VCaP (cell line): ENCODE results near the gene HSD17B14.
A peak's percentile ranks its signal among the peaks of the same experiment; 100 is the strongest.
"Not testable (repeated sequence)": the region's sequence is repeated elsewhere in the genome, so short reads cannot be mapped to it uniquely, and the experiment has no call there.

Experiments used
- H3K27ac ChIP-seq: fragments of 450-650 bp; 2 replicates; pipeline ENCODE4 v1.5.1; 2017
- TF ChIP-seq, protein P1 (sequence below): fragments of 450-650 bp; conservative IDR thresholded peaks from 2 replicates; pipeline ENCODE4 v1.5.1; 2017; ENCODE audit warnings: mild to moderate bottlenecking, moderate library complexity

Gene HSD17B14

DNA sequence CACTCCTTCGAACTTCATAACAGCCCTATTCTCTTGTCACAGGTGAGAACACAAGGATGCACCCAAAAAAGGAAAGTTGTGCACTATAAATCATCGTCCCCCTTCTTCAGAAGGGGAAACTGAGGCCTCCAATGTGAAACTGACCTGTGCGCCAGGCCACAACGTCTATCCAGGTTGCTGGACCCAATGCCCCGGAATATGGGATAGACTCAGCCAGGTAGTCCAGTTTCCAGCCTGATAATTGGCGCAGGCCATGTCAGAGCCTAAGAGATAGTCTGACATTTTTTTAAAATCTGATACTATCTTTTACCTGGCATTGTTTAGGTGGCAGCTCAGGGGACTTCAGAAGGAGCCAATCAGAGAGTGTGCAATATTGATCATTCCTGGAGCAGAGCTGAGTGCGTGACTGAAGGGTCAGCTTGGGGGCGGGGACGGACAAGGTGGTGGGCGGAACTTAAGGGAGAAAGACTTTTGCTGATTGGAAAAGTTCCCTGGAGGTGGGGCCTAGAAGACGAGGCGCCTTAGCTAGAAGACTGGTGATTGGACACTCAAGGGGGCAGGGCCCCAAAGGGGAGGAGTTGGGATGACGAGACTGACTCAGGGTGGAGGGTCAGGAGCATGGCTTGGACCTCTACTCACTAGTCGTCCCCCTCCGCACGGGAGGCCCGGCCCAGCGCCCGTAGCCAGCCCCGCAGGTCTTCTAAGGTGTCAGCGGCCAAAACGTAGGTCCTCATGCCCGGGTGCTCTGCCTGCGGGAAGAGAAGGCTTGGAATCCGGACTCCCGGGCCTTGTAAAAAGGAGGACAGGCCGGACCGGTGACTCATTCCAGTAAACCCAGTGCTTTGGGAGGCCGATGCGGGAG lies 23.7 kb upstream of the HSD17B14 start:
- no peak overlapping the region for H3K27ac ChIP-seq
- TF ChIP-seq, protein P1, sequence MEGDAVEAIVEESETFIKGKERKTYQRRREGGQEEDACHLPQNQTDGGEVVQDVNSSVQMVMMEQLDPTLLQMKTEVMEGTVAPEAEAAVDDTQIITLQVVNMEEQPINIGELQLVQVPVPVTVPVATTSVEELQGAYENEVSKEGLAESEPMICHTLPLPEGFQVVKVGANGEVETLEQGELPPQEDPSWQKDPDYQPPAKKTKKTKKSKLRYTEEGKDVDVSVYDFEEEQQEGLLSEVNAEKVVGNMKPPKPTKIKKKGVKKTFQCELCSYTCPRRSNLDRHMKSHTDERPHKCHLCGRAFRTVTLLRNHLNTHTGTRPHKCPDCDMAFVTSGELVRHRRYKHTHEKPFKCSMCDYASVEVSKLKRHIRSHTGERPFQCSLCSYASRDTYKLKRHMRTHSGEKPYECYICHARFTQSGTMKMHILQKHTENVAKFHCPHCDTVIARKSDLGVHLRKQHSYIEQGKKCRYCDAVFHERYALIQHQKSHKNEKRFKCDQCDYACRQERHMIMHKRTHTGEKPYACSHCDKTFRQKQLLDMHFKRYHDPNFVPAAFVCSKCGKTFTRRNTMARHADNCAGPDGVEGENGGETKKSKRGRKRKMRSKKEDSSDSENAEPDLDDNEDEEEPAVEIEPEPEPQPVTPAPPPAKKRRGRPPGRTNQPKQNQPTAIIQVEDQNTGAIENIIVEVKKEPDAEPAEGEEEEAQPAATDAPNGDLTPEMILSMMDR = no peak

GRCh38 chr19:48858984-48859710 lies 22.9 kb upstream of the HSD17B14 start:
- TF ChIP-seq, protein P1 = no peak
- H3K27ac ChIP-seq = no peak overlapping the region

- TF ChIP-seq, protein P1 = no peak
- no peak overlapping the region for H3K27ac ChIP-seq
Observed at GRCh38 chr19:48856921-48857320, 20.6 kb upstream of the HSD17B14 start.

GRCh38 chr19:48854103-48854502 lies 17.8 kb upstream of the HSD17B14 start:
- no peak overlapping the region; the same call in 1 of the 2 replicates for H3K27ac ChIP-seq
- TF ChIP-seq, protein P1 = no peak

GRCh38 chr19:48853483-48853882 lies 17.2 kb upstream of the HSD17B14 start:
- peak overlapping the region; percentile 53 for H3K27ac ChIP-seq
- TF ChIP-seq, protein P1 = no peak

GRCh38 chr19:48852292-48852691 lies 16.0 kb upstream of the HSD17B14 start:
- H3K27ac ChIP-seq = peak overlapping the region; percentile 53
- TF ChIP-seq, protein P1 = no peak

- not testable (repeated sequence) for H3K27ac ChIP-seq
Observed at GRCh38 chr19:48846659-48847058, 10.4 kb upstream of the HSD17B14 start.
